ENCODE results near the gene PGM2L1.
"Not testable (repeated sequence)": the region's sequence is repeated elsewhere in the genome, so short reads cannot be mapped to it uniquely, and the experiment has no call there.

The PGM2L1 gene

DNA sequence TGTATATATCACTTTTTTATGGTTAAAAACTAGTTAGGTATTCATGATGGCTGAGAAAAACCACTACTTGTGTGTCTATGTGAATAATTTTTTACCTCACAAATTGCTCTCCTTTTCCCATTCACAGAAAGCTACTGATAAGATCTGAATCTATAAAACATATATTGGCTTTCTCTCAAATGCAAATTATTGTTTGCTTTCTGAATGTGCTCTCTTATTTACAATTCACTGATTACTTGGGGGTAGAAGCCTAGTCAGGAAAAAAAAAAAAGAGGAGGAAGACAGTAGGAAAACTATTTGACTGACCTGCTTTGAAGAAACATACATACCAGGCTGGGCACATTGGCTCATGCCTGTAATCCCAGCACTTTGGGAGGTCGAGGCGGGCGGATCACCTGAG is 20.5 kb downstream of the PGM2L1 start:
- Mint-ChIP-seq H3K36me3 (ENCODE audit: low read depth) (peaks cover 6% of the 10 kb centered on the region), H3K27ac (no peak overlapping the region), H3K27me3 (ENCODE audit: low read depth, poor library complexity) (peaks cover 5% of the 10 kb centered on the region), H3K4me3 (no peak overlapping the region), H3K9me3 (no peaks in the 10 kb centered on the region), H3K4me1 (no peaks in the 10 kb centered on the region)
- TF ChIP-seq, protein P1, sequence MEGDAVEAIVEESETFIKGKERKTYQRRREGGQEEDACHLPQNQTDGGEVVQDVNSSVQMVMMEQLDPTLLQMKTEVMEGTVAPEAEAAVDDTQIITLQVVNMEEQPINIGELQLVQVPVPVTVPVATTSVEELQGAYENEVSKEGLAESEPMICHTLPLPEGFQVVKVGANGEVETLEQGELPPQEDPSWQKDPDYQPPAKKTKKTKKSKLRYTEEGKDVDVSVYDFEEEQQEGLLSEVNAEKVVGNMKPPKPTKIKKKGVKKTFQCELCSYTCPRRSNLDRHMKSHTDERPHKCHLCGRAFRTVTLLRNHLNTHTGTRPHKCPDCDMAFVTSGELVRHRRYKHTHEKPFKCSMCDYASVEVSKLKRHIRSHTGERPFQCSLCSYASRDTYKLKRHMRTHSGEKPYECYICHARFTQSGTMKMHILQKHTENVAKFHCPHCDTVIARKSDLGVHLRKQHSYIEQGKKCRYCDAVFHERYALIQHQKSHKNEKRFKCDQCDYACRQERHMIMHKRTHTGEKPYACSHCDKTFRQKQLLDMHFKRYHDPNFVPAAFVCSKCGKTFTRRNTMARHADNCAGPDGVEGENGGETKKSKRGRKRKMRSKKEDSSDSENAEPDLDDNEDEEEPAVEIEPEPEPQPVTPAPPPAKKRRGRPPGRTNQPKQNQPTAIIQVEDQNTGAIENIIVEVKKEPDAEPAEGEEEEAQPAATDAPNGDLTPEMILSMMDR (IDR thresholded peaks at IDR 0.05): no peak
- DNase-seq: no peak

DNA sequence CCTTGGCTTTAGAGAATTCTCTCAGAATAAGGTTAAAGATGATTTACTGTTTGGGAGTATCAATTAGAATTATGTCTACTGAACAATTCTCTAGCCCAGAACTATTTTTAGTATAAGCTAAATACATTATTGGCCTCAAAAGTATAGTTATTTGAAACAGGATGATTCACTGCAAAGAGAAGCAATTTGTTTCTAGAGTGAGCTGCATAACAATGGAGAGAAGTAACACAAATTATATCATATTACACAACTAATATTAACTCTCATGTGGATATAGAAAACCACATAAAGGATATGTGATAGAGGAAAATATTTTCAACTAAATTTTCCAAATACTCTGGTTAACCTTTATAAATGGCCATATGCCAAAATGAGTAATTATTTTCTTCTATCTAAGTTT is 24.9 kb downstream of the PGM2L1 start:
- H3K36me3 Mint-ChIP-seq (ENCODE audit: low read depth): peaks cover 6% of the 10 kb centered on the region
- no peaks in the 10 kb centered on the region for H3K9me3 Mint-ChIP-seq
- peaks cover 5% of the 10 kb centered on the region for H3K27me3 Mint-ChIP-seq (ENCODE audit: low read depth, poor library complexity)
- DNase-seq: no peak
- no peaks in the 10 kb centered on the region for H3K4me1 Mint-ChIP-seq
- H3K27ac Mint-ChIP-seq: no peak overlapping the region
- TF ChIP-seq, protein P1 (IDR thresholded peaks at IDR 0.05): no peak
- H3K4me3 Mint-ChIP-seq: no peak overlapping the region

DNA sequence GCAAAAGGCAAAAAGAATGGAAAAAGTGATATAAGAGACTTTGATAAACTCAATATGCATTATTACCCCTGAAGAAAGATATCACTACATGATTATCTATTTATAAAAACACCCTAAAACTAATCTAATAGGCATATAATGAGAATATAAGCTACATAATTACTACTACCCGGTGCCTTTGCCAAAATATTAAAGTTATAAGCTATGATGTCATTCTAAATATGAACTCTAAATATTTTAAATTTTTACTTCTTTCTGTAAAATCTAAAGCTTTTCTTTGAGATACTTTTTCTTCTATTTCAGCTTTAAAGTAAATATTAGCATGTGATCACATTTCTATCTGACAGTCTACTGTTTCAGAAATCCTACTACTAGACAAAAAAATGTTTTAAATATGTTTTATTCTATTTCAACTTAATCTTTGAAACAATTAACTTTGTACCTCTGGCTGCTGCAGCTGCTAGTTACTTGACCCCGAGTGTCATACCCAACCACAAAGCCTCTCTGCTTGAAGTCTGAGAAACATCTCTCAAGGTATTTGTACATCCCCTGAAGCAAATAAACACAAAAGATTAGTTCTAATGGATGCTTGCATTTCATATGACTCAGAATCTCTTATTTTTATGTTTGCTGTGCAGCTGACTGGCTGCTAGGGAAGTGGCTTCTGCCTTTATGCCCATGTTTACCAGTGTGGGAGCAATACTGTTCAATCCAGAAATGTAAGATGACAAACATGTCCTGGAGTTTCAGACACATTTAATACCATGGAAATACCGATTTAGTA is 26.8 kb downstream of the PGM2L1 start:
- no peak for DNase-seq
- H3K27me3 Mint-ChIP-seq (ENCODE audit: low read depth, poor library complexity): no peaks in the 10 kb centered on the region
- TF ChIP-seq, protein P1 (IDR thresholded peaks at IDR 0.05): no peak
- no peak overlapping the region for H3K27ac Mint-ChIP-seq
- H3K9me3 Mint-ChIP-seq: no peaks in the 10 kb centered on the region
- H3K4me3 Mint-ChIP-seq: no peak overlapping the region
- H3K36me3 Mint-ChIP-seq (ENCODE audit: low read depth): peaks cover 6% of the 10 kb centered on the region
- no peaks in the 10 kb centered on the region for H3K4me1 Mint-ChIP-seq

DNA sequence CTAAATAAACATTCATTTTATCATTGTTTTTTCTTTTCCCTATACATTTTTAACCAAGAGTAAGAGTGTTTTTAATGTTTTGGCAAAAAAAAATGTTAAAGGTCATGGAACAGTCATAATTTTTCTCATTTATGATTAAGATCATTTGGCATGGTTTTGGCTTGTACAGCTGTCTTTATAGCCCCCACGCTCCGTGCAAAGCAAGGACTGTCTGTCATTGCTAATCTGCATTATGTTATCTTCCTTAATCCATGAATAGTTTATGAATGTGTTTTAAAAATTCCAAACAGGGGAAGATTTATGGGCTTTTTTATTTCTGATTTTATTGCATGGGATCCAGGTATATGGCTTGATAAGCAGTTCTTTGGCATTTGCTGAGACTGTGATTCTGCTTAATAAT is 28.1 kb downstream of the PGM2L1 start:
- H3K9me3 Mint-ChIP-seq: no peaks in the 10 kb centered on the region
- peaks cover 6% of the 10 kb centered on the region for H3K36me3 Mint-ChIP-seq (ENCODE audit: low read depth)
- TF ChIP-seq, protein P1 (IDR thresholded peaks at IDR 0.05): no peak
- no peaks in the 10 kb centered on the region for H3K27me3 Mint-ChIP-seq (ENCODE audit: low read depth, poor library complexity)
- no peak overlapping the region for H3K27ac Mint-ChIP-seq
- DNase-seq: no peak
- no peaks in the 10 kb centered on the region for H3K4me1 Mint-ChIP-seq
- no peak overlapping the region for H3K4me3 Mint-ChIP-seq

DNA sequence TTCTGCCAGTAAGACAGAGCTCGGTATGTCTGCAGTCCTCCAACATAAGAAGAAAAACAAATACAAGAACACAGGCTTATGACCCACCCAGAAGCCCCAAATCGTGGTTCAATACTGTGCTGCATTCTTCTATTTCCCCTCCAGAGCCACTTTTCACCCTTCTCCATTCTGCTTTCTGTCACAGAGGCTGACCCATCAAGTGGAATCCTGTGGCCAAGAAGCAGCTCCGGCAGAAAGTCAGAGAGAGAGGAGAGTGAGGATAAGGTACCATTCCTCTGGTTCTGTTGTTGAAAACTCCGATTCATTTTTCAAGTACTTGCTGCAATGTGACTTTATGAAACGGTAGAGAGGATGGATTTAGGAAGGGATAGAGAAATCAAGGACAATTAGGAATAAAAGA is 30.4 kb downstream of the PGM2L1 start:
- TF ChIP-seq, protein P1 (IDR thresholded peaks at IDR 0.05): no peak
- DNase-seq: no peak
- Mint-ChIP-seq H3K4me1 (no peaks in the 10 kb centered on the region), H3K27ac (no peak overlapping the region), H3K9me3 (no peaks in the 10 kb centered on the region), H3K27me3 (ENCODE audit: low read depth, poor library complexity) (no peaks in the 10 kb centered on the region), H3K4me3 (no peak overlapping the region), H3K36me3 (ENCODE audit: low read depth) (peaks cover 17% of the 10 kb centered on the region)

DNA sequence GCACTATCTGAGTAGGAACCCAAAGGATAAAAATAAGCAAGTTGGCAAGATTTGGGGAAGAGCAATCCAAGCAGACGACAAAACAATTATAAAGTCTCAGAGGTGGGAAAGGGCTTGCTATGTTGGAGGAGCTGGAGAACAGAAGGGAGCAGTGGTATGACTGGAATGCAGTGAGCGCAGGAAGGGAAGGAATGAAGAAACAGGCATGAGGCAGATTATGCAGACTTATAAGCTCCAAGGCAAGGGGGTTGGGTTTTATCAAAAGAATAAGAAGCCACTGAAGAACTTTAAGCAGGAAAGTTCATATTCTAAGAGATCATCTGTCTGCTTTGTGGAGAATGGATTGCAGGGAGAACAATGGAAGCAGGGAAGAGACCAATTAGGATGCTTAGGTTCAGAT is 31.7 kb downstream of the PGM2L1 start:
- no peaks in the 10 kb centered on the region for H3K4me1 Mint-ChIP-seq

DNA sequence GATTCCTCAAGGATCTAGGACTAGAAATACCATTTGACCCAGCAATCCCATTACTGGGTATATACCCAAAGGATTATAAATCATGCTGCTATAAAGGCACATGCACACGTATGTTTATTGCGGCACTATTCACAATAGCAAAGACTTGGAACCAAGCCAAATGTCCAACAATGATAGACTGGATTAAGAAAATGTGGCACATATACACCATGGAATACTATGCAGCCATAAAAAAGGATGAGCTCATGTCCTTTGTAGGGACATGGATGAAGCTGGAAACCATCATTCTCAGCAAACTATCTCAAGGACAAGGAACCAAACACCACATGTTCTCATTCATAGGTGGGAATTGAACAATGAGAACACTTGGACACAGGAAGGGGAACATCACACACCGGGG is 32.4 kb downstream of the PGM2L1 start:
- not testable (repeated sequence) for H3K27ac Mint-ChIP-seq; DNase-seq; H3K27me3 Mint-ChIP-seq (ENCODE audit: low read depth, poor library complexity); H3K4me3 Mint-ChIP-seq; H3K4me1 Mint-ChIP-seq
- Mint-ChIP-seq H3K36me3 (ENCODE audit: low read depth) (peaks cover 38% of the 10 kb centered on the region), H3K9me3 (peaks cover 20% of the 10 kb centered on the region)

More for the DNA sequence above, 31.7 kb downstream of the PGM2L1 start:
- Mint-ChIP-seq H3K36me3 (ENCODE audit: low read depth) (peaks cover 30% of the 10 kb centered on the region), H3K9me3 (peaks cover 12% of the 10 kb centered on the region), H3K27ac (no peak overlapping the region), H3K4me3 (no peak overlapping the region), H3K27me3 (ENCODE audit: low read depth, poor library complexity) (no peaks in the 10 kb centered on the region)
- no peak for DNase-seq
- TF ChIP-seq, protein P1 (IDR thresholded peaks at IDR 0.05): no peak

All from nephron progenitor cell (in vitro differentiated cells).